ENCODE data around the gene NAXE. TPM values are rescaled to one million over a fixed set of nuclear protein-coding genes. Genes with fewer than 3 reads are reported as not detected.
A peak's percentile ranks its signal among the peaks of the same experiment; 100 is the strongest.

NAXE gene
- polyA plus RNA-seq (2011; rRNA removed), result 81.4 and 109 TPM in 2 replicates
- 179 and 191 TPM in 2 replicates for polyA plus RNA-seq (2012; cell fraction: cytosol; rRNA removed)
- 129 and 136 TPM in 2 replicates for polyA plus RNA-seq (2012; cell fraction: nucleus; rRNA removed)
- 108 to 119 TPM (median 116 TPM) in 3 replicates for polyA plus RNA-seq (2017; fragmentation: RNase III; extraction: RNeasy Plus Mini Kit Qiagen cat#74134 plus additional on column Dnase treatment)
- 115 and 124 TPM in 2 replicates for polyA minus RNA-seq (2011; rRNA and poly(A)+ RNA removed)

DNA sequence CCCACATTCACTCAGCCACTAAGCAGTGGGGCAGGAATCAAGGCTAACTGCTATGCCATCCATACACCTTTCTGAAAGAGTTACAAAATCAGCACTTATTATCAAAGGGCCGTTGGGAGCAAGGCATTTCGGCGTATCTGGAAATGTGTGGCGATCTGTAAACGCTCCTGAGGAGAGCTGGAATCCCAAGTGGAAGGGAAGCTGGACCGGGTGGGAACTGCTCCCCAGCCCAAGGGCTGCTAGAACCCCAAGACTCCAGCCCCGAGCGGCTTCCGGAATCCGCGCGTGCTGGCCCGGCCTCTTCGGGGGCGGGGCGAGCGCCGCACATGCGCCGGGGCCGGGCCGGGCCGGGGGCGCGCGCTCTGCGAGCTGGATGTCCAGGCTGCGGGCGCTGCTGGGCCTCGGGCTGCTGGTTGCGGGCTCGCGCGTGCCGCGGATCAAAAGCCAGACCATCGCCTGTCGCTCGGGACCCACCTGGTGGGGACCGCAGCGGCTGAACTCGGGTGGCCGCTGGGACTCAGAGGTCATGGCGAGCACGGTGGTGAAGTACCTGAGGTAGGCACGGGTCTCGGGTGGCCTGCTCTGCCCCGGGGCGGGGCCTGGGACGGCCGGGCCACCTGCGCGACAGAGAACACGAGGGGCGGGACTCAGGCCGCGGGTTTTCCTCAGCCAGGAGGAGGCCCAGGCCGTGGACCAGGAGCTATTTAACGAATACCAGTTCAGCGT lies at the start of gene NAXE:
Gene NAXE (plus strand): TSS at position 345 of the 726 bp plus-strand sequence. CDS start 29 bp downstream, at position 374.
- no peak for FAIRE-seq
- DNase-seq (ENCODE audit: low read depth in 1 of 2, low spot score in 1 of 2), result peak; percentile 57 to 79
- H3K27ac ChIP-seq, result peak within 1 kb of the TSS; percentile 94 to 98

DNA sequence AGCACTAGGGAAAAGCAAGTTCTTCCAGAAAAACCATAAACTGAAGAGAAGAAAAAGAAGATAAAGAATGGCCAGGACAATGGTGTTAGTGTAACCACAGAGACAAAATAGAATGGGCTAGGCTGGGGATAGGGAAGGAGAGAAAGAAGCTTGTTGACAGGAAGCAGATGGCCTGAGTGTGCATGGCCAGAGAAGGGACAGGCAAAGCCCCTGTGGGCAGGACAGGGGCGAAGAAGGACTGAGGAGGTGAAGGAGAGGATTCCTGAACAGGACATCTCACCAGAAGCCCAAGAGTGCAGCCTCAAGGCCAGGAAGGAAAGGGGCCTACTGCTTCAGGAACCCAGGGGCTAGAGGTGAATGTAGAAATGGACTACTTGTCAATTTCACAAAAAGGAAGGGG lies 48.5 kb upstream of the NAXE start:
- no peak for ATAC-seq
- ChIA-PET CTCF (interaction anchor here (0.9 to 1.5 kb wide), 2 partner anchors 42 to 84 kb away, joined by 3 to 4 read pairs; no protein-coding TSS in a partner anchor), POLR2A (interaction anchor here (0.6 kb wide), 1 partner anchor 43 kb away, joined by 5 read pairs; the partner anchor contains the start of gene MEF2D)
- 95% methylated on average over 1 of the region's 1 CpG for WGBS (ENCODE audit: missing lambda C conversion rate)
- TF ChIP-seq EP300 (IDR thresholded peaks at IDR 0.05) (no peak), CHD2 (IDR thresholded peaks at IDR 0.05; ENCODE audit: low read length, partially characterized antibody) (no peak), USF2 (IDR thresholded peaks at IDR 0.05) (no peak), RCOR1 (IDR thresholded peaks at IDR 0.05; ENCODE audit: low read depth, low read length) (no peak), HEYL (CRISPR knock-in tag; IDR thresholded peaks at IDR 0.05) (no peak), BHLHE40 (IDR thresholded peaks at IDR 0.05; ENCODE audit: low read depth, low read length) (no peak), RAD21 (conservative IDR thresholded peaks at IDR 0.05 in 1 of 2, IDR thresholded peaks at IDR 0.05 in 1 of 2) (no peak)
- FAIRE-seq, result no peak
- H3K4me3 ChIP-seq, result no peak overlapping the region
- H3K27ac ChIP-seq, result no peak overlapping the region
- no peak overlapping the region for H3K4me2 ChIP-seq
- H3K4me1 ChIP-seq, result no peaks in the 10 kb centered on the region
- no peaks in the 10 kb centered on the region for H3K9me3 ChIP-seq
- DNase-seq (ENCODE audit: low read depth in 1 of 2, low spot score in 1 of 2), result no peak

More for the DNA sequence above, at the start of gene NAXE:
- peak; percentile 76 to 89 for ATAC-seq
- TF ChIP-seq RNF2 (IDR thresholded peaks at IDR 0.05; ENCODE audit: borderline replicate concordance, low read depth), result no peak
- peak; percentile 82; the same call in 1 of the 2 replicates for TF ChIP-seq FOSB (CRISPR knock-in tag; IDR thresholded peaks at IDR 0.05)
- TF ChIP-seq RFX5 (IDR thresholded peaks at IDR 0.05), result 0 out of 2 replicates have a peak, but pooled peaks have one; percentile 5
- TF ChIP-seq, protein P1, sequence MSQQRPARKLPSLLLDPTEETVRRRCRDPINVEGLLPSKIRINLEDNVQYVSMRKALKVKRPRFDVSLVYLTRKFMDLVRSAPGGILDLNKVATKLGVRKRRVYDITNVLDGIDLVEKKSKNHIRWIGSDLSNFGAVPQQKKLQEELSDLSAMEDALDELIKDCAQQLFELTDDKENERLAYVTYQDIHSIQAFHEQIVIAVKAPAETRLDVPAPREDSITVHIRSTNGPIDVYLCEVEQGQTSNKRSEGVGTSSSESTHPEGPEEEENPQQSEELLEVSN (IDR thresholded peaks at IDR 0.05; ENCODE audit: borderline replicate concordance, low read depth), result no peak
- TF ChIP-seq ZFP36 (IDR thresholded peaks at IDR 0.05; ENCODE audit: borderline replicate concordance, partially characterized antibody), result no peak
- TF ChIP-seq HOXA7 (CRISPR knock-in tag; IDR thresholded peaks at IDR 0.05), result no peak; the same call in 1 of the 2 replicates
- peak; percentile 77; the same call in 1 of the 2 replicates for TF ChIP-seq TFCP2L1 (CRISPR knock-in tag; IDR thresholded peaks at IDR 0.05)
- TF ChIP-seq RAD21 (conservative IDR thresholded peaks at IDR 0.05 in 1 of 2, IDR thresholded peaks at IDR 0.05 in 1 of 2), result no peak
- peak; percentile 91 for TF ChIP-seq POLR2A (IDR thresholded peaks at IDR 0.05; ENCODE audit: low read length)
- no peak for TF ChIP-seq RARB (CRISPR knock-in tag; IDR thresholded peaks at IDR 0.05)
- no peak for TF ChIP-seq FOXS1 (CRISPR knock-in tag; IDR thresholded peaks at IDR 0.05)
- TF ChIP-seq MYC (IDR thresholded peaks at IDR 0.05; ENCODE audit: borderline replicate concordance, low read length), result no peak; the same call in 1 of the 2 replicates
- TF ChIP-seq, protein P2, sequence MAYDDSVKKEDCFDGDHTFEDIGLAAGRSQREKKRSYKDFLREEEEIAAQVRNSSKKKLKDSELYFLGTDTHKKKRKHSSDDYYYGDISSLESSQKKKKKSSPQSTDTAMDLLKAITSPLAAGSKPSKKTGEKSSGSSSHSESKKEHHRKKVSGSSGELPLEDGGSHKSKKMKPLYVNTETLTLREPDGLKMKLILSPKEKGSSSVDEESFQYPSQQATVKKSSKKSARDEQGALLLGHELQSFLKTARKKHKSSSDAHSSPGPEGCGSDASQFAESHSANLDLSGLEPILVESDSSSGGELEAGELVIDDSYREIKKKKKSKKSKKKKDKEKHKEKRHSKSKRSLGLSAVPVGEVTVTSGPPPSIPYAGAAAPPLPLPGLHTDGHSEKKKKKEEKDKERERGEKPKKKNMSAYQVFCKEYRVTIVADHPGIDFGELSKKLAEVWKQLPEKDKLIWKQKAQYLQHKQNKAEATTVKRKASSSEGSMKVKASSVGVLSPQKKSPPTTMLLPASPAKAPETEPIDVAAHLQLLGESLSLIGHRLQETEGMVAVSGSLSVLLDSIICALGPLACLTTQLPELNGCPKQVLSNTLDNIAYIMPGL (CRISPR knock-in tag; IDR thresholded peaks at IDR 0.05; ENCODE audit: borderline replicate concordance), result no peak
- TF ChIP-seq, protein P3, sequence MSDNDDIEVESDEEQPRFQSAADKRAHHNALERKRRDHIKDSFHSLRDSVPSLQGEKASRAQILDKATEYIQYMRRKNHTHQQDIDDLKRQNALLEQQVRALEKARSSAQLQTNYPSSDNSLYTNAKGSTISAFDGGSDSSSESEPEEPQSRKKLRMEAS (IDR thresholded peaks at IDR 0.05), result peak; percentile 68
- TF ChIP-seq HOXB5 (CRISPR knock-in tag; IDR thresholded peaks at IDR 0.05), result no peak
- 0 out of 2 replicates have a peak, but pooled peaks have one; percentile 21 for TF ChIP-seq EHF (CRISPR knock-in tag; IDR thresholded peaks at IDR 0.05)
- TF ChIP-seq MAFK (IDR thresholded peaks at IDR 0.05; ENCODE audit: partially characterized antibody), result peak; percentile 47
- TF ChIP-seq EHMT2 (IDR thresholded peaks at IDR 0.05; ENCODE audit: low read depth), result no peak
- TF ChIP-seq PHF8 (IDR thresholded peaks at IDR 0.05; ENCODE audit: borderline replicate concordance, low read depth), result peak; percentile 65; the same call in 1 of the 2 replicates
- TF ChIP-seq, protein P4, sequence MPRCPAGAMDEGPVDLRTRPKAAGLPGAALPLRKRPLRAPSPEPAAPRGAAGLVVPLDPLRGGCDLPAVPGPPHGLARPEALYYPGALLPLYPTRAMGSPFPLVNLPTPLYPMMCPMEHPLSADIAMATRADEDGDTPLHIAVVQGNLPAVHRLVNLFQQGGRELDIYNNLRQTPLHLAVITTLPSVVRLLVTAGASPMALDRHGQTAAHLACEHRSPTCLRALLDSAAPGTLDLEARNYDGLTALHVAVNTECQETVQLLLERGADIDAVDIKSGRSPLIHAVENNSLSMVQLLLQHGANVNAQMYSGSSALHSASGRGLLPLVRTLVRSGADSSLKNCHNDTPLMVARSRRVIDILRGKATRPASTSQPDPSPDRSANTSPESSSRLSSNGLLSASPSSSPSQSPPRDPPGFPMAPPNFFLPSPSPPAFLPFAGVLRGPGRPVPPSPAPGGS (IDR thresholded peaks at IDR 0.05), result peak; percentile 84; the same call in 2 of the 3 replicates
- no peak for TF ChIP-seq CBX8 (IDR thresholded peaks at IDR 0.05)
- no peak for TF ChIP-seq TP53 (CRISPR knock-in tag; IDR thresholded peaks at IDR 0.05)
- TF ChIP-seq RCOR1 (IDR thresholded peaks at IDR 0.05; ENCODE audit: low read depth, low read length), result no peak
- peak; percentile 77 to 83; a peak in 3 of 5 replicates for TF ChIP-seq JUN (IDR thresholded peaks at IDR 0.05)
- H3K4me1 ChIP-seq, result peaks cover 10% of the 10 kb centered on the region; the same call in 2 of the 3 replicates
- peak within 1 kb of the TSS; percentile 72 for H3K4me3 ChIP-seq
- peak within 1 kb of the TSS; percentile 87 for H3K4me2 ChIP-seq
- H3K9me3 ChIP-seq, result no peaks in the 10 kb centered on the region
- ChIA-PET CTCF (interaction anchor here (0.6 to 12.5 kb wide), 16 partner anchors 9 to 206 kb away, joined by 3 to 135 read pairs (median 5); partner anchors contain the start of genes MEF2D, NES and TTC24), POLR2A (interaction anchor here (0.6 to 2.5 kb wide), 12 partner anchors 9 to 134 kb away, joined by 3 to 18 read pairs (median 5); partner anchors contain the start of genes GPATCH4 and MEF2D)
- WGBS (ENCODE audit: missing lambda C conversion rate), result 3% methylated on average over 9 of the region's 60 CpGs

Data from A549 (cell line).